Osteocyte (in vitro differentiated cells): ENCODE measurements around the gene CUBN. TPM values are rescaled to one million over a fixed set of nuclear protein-coding genes. Genes with fewer than 3 reads are reported as not detected.

Experiments used
- DNase-seq: peaks from one replicate; pipeline ENCODE4 v3.0.0; 2021; ENCODE audit warnings: mixed read lengths; ENCODE audit not compliant: unreplicated experiment; ENCODE audit errors: extremely low spot score
- H3K27ac Mint-ChIP-seq: one replicate; pipeline ENCODE4 v1.8.0; 2021; ENCODE audit warnings: mild to moderate bottlenecking, mixed read lengths; ENCODE audit not compliant: unreplicated experiment
- H3K27me3 Mint-ChIP-seq: one replicate; pipeline ENCODE4 v1.8.0; 2021; ENCODE audit warnings: mixed read lengths; ENCODE audit not compliant: unreplicated experiment
- H3K36me3 Mint-ChIP-seq: one replicate; pipeline ENCODE4 v1.8.0; 2021; ENCODE audit warnings: mixed read lengths; ENCODE audit not compliant: unreplicated experiment
- H3K4me1 Mint-ChIP-seq: one replicate; pipeline ENCODE4 v1.8.0; 2021; ENCODE audit warnings: mixed read lengths; ENCODE audit not compliant: unreplicated experiment
- H3K4me3 Mint-ChIP-seq: one replicate; pipeline ENCODE4 v1.8.0; 2021; ENCODE audit warnings: mild to moderate bottlenecking, moderate library complexity, mixed read lengths; ENCODE audit not compliant: unreplicated experiment
- H3K9me3 Mint-ChIP-seq: one replicate; pipeline ENCODE4 v1.8.0; 2021; ENCODE audit warnings: mixed read lengths; ENCODE audit not compliant: unreplicated experiment
- CTCF ChIP-seq: fragments of 200-600 bp; sonication (generic); IDR thresholded peaks from 2 replicates; pipeline ENCODE4 v1.5.0; 2021; ENCODE audit warnings: antibody characterized with exemption, mild to moderate bottlenecking, moderate library complexity
- total RNA-seq: library from RNA; stranded (reverse); gene quantifications from 2 replicates; pipeline ENCODE4 v1.2.1, GENCODE V29; 2021

Gene CUBN
- total RNA-seq, 1 donor from 2014 or later: 1.4 TPM

GRCh38 chr10:17043586-17043985 lies 86.0 kb downstream of the CUBN start:
- Mint-ChIP-seq H3K4me1 (peaks cover 4% of the 10 kb centered on the region), H3K4me3 (no peak overlapping the region), H3K27ac (no peak overlapping the region), H3K9me3 (no peaks in the 10 kb centered on the region), H3K27me3 (no peaks in the 10 kb centered on the region), H3K36me3 (no peaks in the 10 kb centered on the region)
- no peak for TF ChIP-seq CTCF
- DNase-seq: no peak

- Mint-ChIP-seq H3K9me3 (no peaks in the 10 kb centered on the region), H3K4me3 (no peak overlapping the region), H3K27ac (peak overlapping the region; percentile 7), H3K27me3 (no peaks in the 10 kb centered on the region), H3K36me3 (no peaks in the 10 kb centered on the region), H3K4me1 (peaks cover 4% of the 10 kb centered on the region)
- no peak for DNase-seq
- no peak for TF ChIP-seq CTCF
Observed at GRCh38 chr10:17041626-17042520, 87.7 kb downstream of the CUBN start.

GRCh38 chr10:17038627-17039026 lies 91.0 kb downstream of the CUBN start:
- H3K27ac Mint-ChIP-seq: no peak overlapping the region
- H3K36me3 Mint-ChIP-seq: no peaks in the 10 kb centered on the region
- H3K9me3 Mint-ChIP-seq: no peaks in the 10 kb centered on the region
- peaks cover 4% of the 10 kb centered on the region for H3K4me1 Mint-ChIP-seq
- H3K4me3 Mint-ChIP-seq: no peak overlapping the region
- no peaks in the 10 kb centered on the region for H3K27me3 Mint-ChIP-seq
- TF ChIP-seq CTCF: no peak
- no peak for DNase-seq

- H3K27ac Mint-ChIP-seq: no peak overlapping the region
- DNase-seq: no peak
- no peaks in the 10 kb centered on the region for H3K36me3 Mint-ChIP-seq
- no peaks in the 10 kb centered on the region for H3K27me3 Mint-ChIP-seq
- peaks cover 4% of the 10 kb centered on the region for H3K4me1 Mint-ChIP-seq
- TF ChIP-seq CTCF: no peak
- H3K4me3 Mint-ChIP-seq: no peak overlapping the region
- no peaks in the 10 kb centered on the region for H3K9me3 Mint-ChIP-seq
Observed at GRCh38 chr10:17037910-17038309, 91.7 kb downstream of the CUBN start.

GRCh38 chr10:17035446-17035845 lies 94.2 kb downstream of the CUBN start:
- H3K4me1 Mint-ChIP-seq: no peaks in the 10 kb centered on the region
- DNase-seq: no peak

More at GRCh38 chr10:17035446-17035845, 94.2 kb downstream of the CUBN start:
- Mint-ChIP-seq H3K4me3 (no peak overlapping the region), H3K27me3 (no peaks in the 10 kb centered on the region), H3K9me3 (no peaks in the 10 kb centered on the region), H3K36me3 (no peaks in the 10 kb centered on the region), H3K27ac (no peak overlapping the region)
- TF ChIP-seq CTCF: no peak
